Adrenal gland (tissue), 12 donors: ENCODE results near the gene TCEAL2. TPM values are rescaled to one million over a fixed set of nuclear protein-coding genes. Genes with fewer than 3 reads are reported as not detected.

Experiments
- DNase-seq, 7 donors: peaks; one replicate each; pipeline ENCODE4 v3.0.0-alpha.2; 2019 to 2020
- H3K27ac ChIP-seq, 5 donors: fragments of 200-600 bp; sonication (generic) in 4 of 5; 1 replicate in 3 of 5; 2 replicates in 2 of 5; pipeline versions ENCODE4 v1.5.1 to v1.8.0; 2016 to 2020; ENCODE audit warnings: mild to moderate bottlenecking in 1 of 5
- H3K27me3 ChIP-seq: fragments of 200-600 bp; 2 replicates; pipeline ENCODE4 v1.8.0; 2021
- H3K36me3 ChIP-seq, 2 donors: fragments of 200-600 bp; replicated peaks in 1 of 2; 1 replicate in 1 of 2; 2 replicates in 1 of 2; pipeline versions ENCODE4 v1.5.1 to v1.8.0; 2018 to 2022
- H3K4me1 ChIP-seq, 2 donors: fragments of 200-600 bp; replicated peaks in 1 of 2; 1 replicate in 1 of 2; 2 replicates in 1 of 2; pipeline versions ENCODE4 v1.5.1 to v1.8.0; 2018 to 2021
- H3K4me3 ChIP-seq, 4 donors: fragments of 200-600 bp; sonication (generic) in 3 of 4; one replicate each; pipeline ENCODE4 v1.5.1; 2016 to 2018
- H3K9me3 ChIP-seq, 3 donors: fragments of 200-600 bp; sonication (generic) in 1 of 3; replicated peaks in 1 of 3; 1 replicate in 2 of 3; 2 replicates in 1 of 3; pipeline versions ENCODE4 v1.5.1 to v1.8.0; 2016 to 2021
- CTCF ChIP-seq, 6 experiments: fragments of 450-650 bp in 4 of 6; fragments of 200-600 bp in 2 of 6; sonication (generic) in 1 of 6; IDR thresholded peaks; 1 replicate in 5 of 6; 2 replicates in 1 of 6; pipeline versions ENCODE4 v1.5.1 to v1.8.0; 2016 to 2021; ENCODE audit warnings: antibody characterized with exemption in 6 of 6, mild to moderate bottlenecking in 2 of 6, moderate library complexity in 1 of 6
- POLR2A ChIP-seq, 2 donors: fragments of 450-650 bp; IDR thresholded peaks; one replicate each; pipeline ENCODE4 v1.6.1; 2017; ENCODE audit warnings: antibody characterized with exemption in 2 of 2, mild to moderate bottlenecking in 2 of 2, moderate library complexity in 1 of 2
- WGBS, 4 donors: extraction: QIAGEN DNeasy Blood & Tissue Kit in 2 of 4; methylation state at CpG; one replicate each; pipeline versions ENCODE4 v1.1.5 to v1.1.7; 2013 to 2017; 5-methylcytosine and 5-hydroxymethylcytosine counted together
- intact Hi-C, 2 donors: fragments of 100-400 bp; cut with DNase I; formaldehyde crosslinking; loops; one replicate each; pipeline versions ENCODE4 v1.14.1 to v1.15.0; 2022 to 2023
- polyA plus RNA-seq, 3 donors: library from polyadenylated mRNA; stranded (reverse); fragments of 200-250 nt in 2 of 3; fragments of 350-450 nt in 1 of 3; fragmentation: Illumina TruSeq in 1 of 3; extraction: RNeasy Lipid Tissue Mini Kit (QIAGEN cat#74804) in 1 of 3; gene quantifications; one replicate each; pipeline ENCODE4 v1.2.3, GENCODE V29; 2013 to 2014
- total RNA-seq, 9 donors: library from RNA; depleted of rRNA in 4 of 9; stranded (reverse); fragments of >200 nt in 4 of 9; fragments of 120-200 nt in 1 of 9; fragmentation: NEBNext Ultra II Directional in 1 of 9; extraction: Animal tissue kit (Norgen Biotek cat#: 25700) in 1 of 9; gene quantifications; one replicate each; pipeline versions ENCODE4 v1.1.0 to v1.2.4, GENCODE V29; 2013 to 2023
- donor health status: healthy with polysubstance abuse.
- donor health status: Bipolar disorder and iron deficiency.
- donor health status: DM: yes; HTN: yes; CAD: no.
- donor health status: DM: no; HTN: no; CAD: no.
- donor health status: DM: no; HTN: no; CAD: no.
- donor health status: DM: yes; HTN: yes; CAD: no.

TCEAL2 gene
- total and polyA plus RNA-seq, 12 donors: 0.68 to 43.5 (median 5.4) TPM; not detected in 1

- peak in 1 of 7 donors; percentile 48 for DNase-seq
- TF ChIP-seq POLR2A (IDR thresholded peaks at IDR 0.05): no peak
- no peak for TF ChIP-seq CTCF (IDR thresholded peaks at IDR 0.05)
- peak overlapping the region in 2 of 5 donors; percentile 50 to 54 for H3K27ac ChIP-seq
- no peaks in the 10 kb centered on the region for H3K4me1 ChIP-seq
- peak overlapping the region in 2 of 4 donors; percentile 26 to 55 for H3K4me3 ChIP-seq
- H3K27me3 ChIP-seq: peaks cover 14% of the 10 kb centered on the region
- intact Hi-C loops: no loop called here
- no peaks in the 10 kb centered on the region for H3K9me3 ChIP-seq
- 11 to 49% (median 23%) methylated on average over 18 to 32 of the region's 32 CpGs for WGBS, 4 donors
- no peaks in the 10 kb centered on the region for H3K36me3 ChIP-seq
These were observed 29.7 kb downstream of the TCEAL2 start for GRCh38 chrX:102154900-102155805.

- Histone ChIP-seq H3K4me3 (peak within 1 kb of the TSS in 2 of 4 donors; percentile 26 to 55), H3K27ac (peak within 1 kb of the TSS in 2 of 5 donors; percentile 50 to 54), H3K4me1 (no peaks in the 10 kb centered on the region), H3K27me3 (peaks cover 17% of the 10 kb centered on the region), H3K36me3 (no peaks in the 10 kb centered on the region), H3K9me3 (no peaks in the 10 kb centered on the region)
- peak; percentile 33 to 78 (median 56) for DNase-seq
- intact Hi-C loops: no loop called here
- TF ChIP-seq CTCF (IDR thresholded peaks at IDR 0.05) (no peak), POLR2A (IDR thresholded peaks at IDR 0.05) (peak; percentile 47 to 53)
- 0 to 32% (median 10%) methylated on average over 5 to 15 of the region's 15 CpGs for WGBS, 4 donors
These were observed 30.3 kb downstream of the TCEAL2 start, which contains the start of gene BEX5 for GRCh38 chrX:102155806-102156179. Gene BEX5 (minus strand): TSS chrX:102155977. CDS start chrX:102154265, 1,712 bp downstream.

Other genes starting within 250 kb of the TCEAL2 start
- gene ZMAT1, start 193.7 kb upstream of the TCEAL2 start, total RNA-seq: 10 to 100 TPM in 2 of 9 donors, 1 to 10 TPM in 7; 2.1 to 10.5 (median 7.8) TPM
- 10 to 100 TPM in 2 of 3 donors, 1 to 10 TPM in 1; 9.9 to 45.4 (median 37.9) TPM for gene ZMAT1, start 193.7 kb upstream of the TCEAL2 start, polyA plus RNA-seq
- 1 to 10 TPM in 3 of 9 donors, under 1 TPM in 1, not detected in 5; 0.11 to 5.2 (median 2.9) TPM for gene TCEAL6, start 16.8 kb downstream of the TCEAL2 start, total RNA-seq
- 10 to 100 TPM in 2 of 3 donors, 1 to 10 TPM in 1; 1.7 to 14.4 (median 13.1) TPM for gene TCEAL6, start 16.8 kb downstream of the TCEAL2 start, polyA plus RNA-seq
- 10 to 100 TPM in 2 of 9 donors, 1 to 10 TPM in 6, under 1 TPM in 1; 0.69 to 16.4 (median 2.2) TPM for gene BEX5, start 30.3 kb downstream of the TCEAL2 start, total RNA-seq
- 10 to 100 TPM in 1 of 3 donors, 1 to 10 TPM in 2; 7.6 to 14.1 (median 9.7) TPM for gene BEX5, start 30.3 kb downstream of the TCEAL2 start, polyA plus RNA-seq
- gene TCP11X1, start 89.6 kb downstream of the TCEAL2 start, total RNA-seq: under 1 TPM in 1 of 9 donors, not detected in 8; 0.40 TPM
- gene TCP11X1, start 89.6 kb downstream of the TCEAL2 start, polyA plus RNA-seq: not detected
- gene NXF2, start 121.5 kb downstream of the TCEAL2 start, total RNA-seq: not detected
- gene NXF2, start 121.5 kb downstream of the TCEAL2 start, polyA plus RNA-seq: under 1 TPM in 2 of 3 donors, not detected in 1; 0.24 to 0.32 TPM